Measurements from ENCODE around the gene GATAD2A. TPM values are rescaled to one million over a fixed set of nuclear protein-coding genes. Genes with fewer than 3 reads are reported as not detected.
A peak's percentile ranks its signal among the peaks of the same experiment; 100 is the strongest.

GATAD2A gene
- total and polyA plus RNA-seq, 9 of the 15 experiments (the other 6 are each of a cell fraction or from before 2014, with no cell fraction given) = 2.4 to 226 (median 44.2) TPM

DNA sequence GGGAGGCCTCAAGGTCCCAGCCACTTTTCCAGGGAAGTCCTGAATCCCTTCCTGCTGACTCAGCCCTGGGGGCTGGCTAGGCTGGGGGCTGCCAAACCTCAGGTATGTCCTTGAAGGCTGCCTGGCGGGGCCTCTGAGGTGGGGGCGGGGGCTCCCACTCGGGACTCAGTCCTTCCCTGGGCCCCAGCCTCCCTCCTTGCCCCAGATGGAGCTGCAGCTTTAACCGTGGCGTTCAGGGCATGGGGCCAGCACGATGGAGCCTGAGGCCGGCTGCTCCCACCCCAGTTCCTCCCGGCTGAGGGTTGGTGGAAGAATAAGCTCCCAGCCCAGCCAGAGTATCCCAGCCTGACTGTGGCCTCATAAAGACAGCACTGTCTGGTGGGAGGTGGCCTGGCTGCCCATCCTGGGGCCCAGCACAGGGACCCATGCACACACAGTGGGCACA, 145.0 kb downstream of the GATAD2A start (continued):
- TF ChIP-seq, protein P1, sequence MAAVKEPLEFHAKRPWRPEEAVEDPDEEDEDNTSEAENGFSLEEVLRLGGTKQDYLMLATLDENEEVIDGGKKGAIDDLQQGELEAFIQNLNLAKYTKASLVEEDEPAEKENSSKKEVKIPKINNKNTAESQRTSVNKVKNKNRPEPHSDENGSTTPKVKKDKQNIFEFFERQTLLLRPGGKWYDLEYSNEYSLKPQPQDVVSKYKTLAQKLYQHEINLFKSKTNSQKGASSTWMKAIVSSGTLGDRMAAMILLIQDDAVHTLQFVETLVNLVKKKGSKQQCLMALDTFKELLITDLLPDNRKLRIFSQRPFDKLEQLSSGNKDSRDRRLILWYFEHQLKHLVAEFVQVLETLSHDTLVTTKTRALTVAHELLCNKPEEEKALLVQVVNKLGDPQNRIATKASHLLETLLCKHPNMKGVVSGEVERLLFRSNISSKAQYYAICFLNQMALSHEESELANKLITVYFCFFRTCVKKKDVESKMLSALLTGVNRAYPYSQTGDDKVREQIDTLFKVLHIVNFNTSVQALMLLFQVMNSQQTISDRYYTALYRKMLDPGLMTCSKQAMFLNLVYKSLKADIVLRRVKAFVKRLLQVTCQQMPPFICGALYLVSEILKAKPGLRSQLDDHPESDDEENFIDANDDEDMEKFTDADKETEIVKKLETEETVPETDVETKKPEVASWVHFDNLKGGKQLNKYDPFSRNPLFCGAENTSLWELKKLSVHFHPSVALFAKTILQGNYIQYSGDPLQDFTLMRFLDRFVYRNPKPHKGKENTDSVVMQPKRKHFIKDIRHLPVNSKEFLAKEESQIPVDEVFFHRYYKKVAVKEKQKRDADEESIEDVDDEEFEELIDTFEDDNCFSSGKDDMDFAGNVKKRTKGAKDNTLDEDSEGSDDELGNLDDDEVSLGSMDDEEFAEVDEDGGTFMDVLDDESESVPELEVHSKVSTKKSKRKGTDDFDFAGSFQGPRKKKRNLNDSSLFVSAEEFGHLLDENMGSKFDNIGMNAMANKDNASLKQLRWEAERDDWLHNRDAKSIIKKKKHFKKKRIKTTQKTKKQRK (IDR thresholded peaks at IDR 0.05; ENCODE audit: borderline replicate concordance, low read depth, low read length) = no peak
- TF ChIP-seq, protein P2, sequence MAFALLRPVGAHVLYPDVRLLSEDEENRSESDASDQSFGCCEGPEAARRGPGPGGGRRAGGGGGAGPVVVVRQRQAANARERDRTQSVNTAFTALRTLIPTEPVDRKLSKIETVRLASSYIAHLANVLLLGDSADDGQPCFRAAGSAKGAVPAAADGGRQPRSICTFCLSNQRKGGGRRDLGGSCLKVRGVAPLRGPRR (CRISPR knock-in tag; IDR thresholded peaks at IDR 0.05) = no peak

DNA sequence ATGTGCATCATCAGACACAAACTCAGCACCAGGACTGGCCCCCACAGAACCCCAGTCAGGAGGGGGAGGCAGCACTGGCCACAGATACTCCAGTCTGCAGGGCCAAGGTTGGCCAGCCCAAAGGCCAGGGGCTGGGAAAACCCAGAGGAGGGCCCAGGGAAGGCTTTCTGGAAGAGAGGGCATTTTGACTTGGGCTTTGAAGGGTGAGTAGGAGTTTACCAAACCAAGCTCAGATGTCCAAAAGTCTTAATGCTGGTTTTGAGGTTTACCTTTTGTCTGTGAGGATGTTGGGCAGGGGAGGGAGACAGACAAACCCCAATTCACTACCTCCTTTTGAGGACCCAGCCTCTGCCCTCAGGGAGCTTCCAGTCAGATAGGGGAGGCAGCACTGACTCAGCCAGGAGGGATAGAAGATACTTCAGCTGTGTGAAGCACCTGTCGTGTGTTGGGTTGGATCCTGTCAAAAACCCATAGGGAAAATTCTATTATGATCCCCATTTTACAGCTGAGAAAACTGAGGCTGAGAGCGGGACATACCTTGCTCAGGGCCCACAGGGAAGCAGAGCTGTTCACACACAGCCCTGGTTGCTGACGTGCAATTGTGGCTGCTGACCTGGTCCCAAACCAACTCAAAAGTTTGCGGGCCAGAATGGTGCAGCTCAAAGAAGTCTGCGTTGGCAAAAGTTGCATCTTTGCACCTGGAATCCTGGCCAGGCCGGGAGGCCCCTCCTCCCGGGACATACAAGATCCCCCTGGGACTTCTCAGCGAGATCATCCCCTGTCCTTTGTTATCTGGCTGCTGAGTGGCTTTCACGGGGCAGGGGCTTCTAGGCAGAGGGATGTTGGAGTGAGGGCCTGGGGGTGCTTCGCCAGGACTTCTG, 145.7 kb downstream of the GATAD2A start:
- no peaks in the 10 kb centered on the region for H3K9me1 ChIP-seq (ENCODE audit: control insufficient read depth, insufficient read depth, low read length)
- no peak overlapping the region for H3K4me2 ChIP-seq (ENCODE audit: insufficient read depth, low read length)
- H3K4me1 ChIP-seq (replicated peaks in 1 of 2; ENCODE audit: control insufficient read depth in 2 of 2, insufficient read depth in 2 of 2, low read length in 2 of 2) = peaks cover 0 to 37% of the 10 kb centered on the region in 2 experiments; a peak in 2 of 5 replicates
- no peak overlapping the region for H3K27ac ChIP-seq (ENCODE audit: extremely low read depth, low read depth, low read length)
- DNase-seq (ENCODE audit: extremely low read depth in 1 of 4, low spot score in 3 of 4) (no peak), ATAC-seq (no peak), FAIRE-seq (no peak)
- H3K36me3 ChIP-seq (ENCODE audit: control insufficient read depth, insufficient read depth, low read length) = no peaks in the 10 kb centered on the region
- H3K27me3 ChIP-seq (ENCODE audit: control insufficient read depth in 2 of 2, insufficient read depth in 2 of 2, low read length in 2 of 2) = peaks cover 3 to 41% of the 10 kb centered on the region in 2 experiments
- no peak overlapping the region for H3K4me3 ChIP-seq
- intact Hi-C loops (cut with micrococcal nuclease) (loop anchor here (5.0 kb wide), 1 partner anchor 91 kb away; the partner anchor contains the start of gene GMIP), in situ Hi-C loops (cut with MboI) (loop anchor here (10.0 kb wide), 1 partner anchor 404 kb away; no protein-coding TSS in a partner anchor)
- H3K9me3 ChIP-seq (replicated peaks; ENCODE audit: control insufficient read depth, insufficient read depth, low read depth, low read length) = no peaks in the 10 kb centered on the region
- 20% methylated on average over 8 of the region's 10 CpGs for WGBS (ENCODE audit: insufficient coverage, low coverage, missing lambda C conversion rate)
- ChIA-PET CTCF (ENCODE audit: low intra/inter-chr PET ratio) (no interaction called here), POLR2A (interaction anchor here (0.7 to 1.9 kb wide), 4 partner anchors 20 to 68 kb away, joined by 3 to 7 read pairs (median 4); partner anchors contain the start of gene NDUFA13)
- peak overlapping the region in 1 of 2 experiments; percentile 71; a peak in 1 of 4 replicates for H3K9ac ChIP-seq (ENCODE audit: insufficient read depth in 1 of 2, low read depth in 2 of 2, low read length in 2 of 2)
- H2AFZ ChIP-seq (ENCODE audit: low read depth, low read length) = no peak overlapping the region
- 0 out of 2 replicates have a peak, but pooled peaks cover 5% of the 10 kb centered on the region for H4K20me1 ChIP-seq (replicated peaks; ENCODE audit: control insufficient read depth, insufficient read depth, low read length)
- no peaks in the 10 kb centered on the region for H3K79me2 ChIP-seq (ENCODE audit: control insufficient read depth, insufficient read depth, low read length)
- BruUV-seq (replicated peaks) = no TSS peak
- TF ChIP-seq, protein P3, sequence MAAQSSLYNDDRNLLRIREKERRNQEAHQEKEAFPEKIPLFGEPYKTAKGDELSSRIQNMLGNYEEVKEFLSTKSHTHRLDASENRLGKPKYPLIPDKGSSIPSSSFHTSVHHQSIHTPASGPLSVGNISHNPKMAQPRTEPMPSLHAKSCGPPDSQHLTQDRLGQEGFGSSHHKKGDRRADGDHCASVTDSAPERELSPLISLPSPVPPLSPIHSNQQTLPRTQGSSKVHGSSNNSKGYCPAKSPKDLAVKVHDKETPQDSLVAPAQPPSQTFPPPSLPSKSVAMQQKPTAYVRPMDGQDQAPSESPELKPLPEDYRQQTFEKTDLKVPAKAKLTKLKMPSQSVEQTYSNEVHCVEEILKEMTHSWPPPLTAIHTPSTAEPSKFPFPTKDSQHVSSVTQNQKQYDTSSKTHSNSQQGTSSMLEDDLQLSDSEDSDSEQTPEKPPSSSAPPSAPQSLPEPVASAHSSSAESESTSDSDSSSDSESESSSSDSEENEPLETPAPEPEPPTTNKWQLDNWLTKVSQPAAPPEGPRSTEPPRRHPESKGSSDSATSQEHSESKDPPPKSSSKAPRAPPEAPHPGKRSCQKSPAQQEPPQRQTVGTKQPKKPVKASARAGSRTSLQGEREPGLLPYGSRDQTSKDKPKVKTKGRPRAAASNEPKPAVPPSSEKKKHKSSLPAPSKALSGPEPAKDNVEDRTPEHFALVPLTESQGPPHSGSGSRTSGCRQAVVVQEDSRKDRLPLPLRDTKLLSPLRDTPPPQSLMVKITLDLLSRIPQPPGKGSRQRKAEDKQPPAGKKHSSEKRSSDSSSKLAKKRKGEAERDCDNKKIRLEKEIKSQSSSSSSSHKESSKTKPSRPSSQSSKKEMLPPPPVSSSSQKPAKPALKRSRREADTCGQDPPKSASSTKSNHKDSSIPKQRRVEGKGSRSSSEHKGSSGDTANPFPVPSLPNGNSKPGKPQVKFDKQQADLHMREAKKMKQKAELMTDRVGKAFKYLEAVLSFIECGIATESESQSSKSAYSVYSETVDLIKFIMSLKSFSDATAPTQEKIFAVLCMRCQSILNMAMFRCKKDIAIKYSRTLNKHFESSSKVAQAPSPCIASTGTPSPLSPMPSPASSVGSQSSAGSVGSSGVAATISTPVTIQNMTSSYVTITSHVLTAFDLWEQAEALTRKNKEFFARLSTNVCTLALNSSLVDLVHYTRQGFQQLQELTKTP (IDR thresholded peaks at IDR 0.05; ENCODE audit: low read depth in 1 of 2, partially characterized antibody in 2 of 2) = no peak
- peak; percentile 51; the same call in 1 of the 2 replicates for TF ChIP-seq ZNF316 (IDR thresholded peaks at IDR 0.05)
- 0 out of 2 replicates have a peak, but pooled peaks have one; percentile 38 for TF ChIP-seq HDAC2 (IDR thresholded peaks at IDR 0.05)
- peak; percentile 77 for TF ChIP-seq BCOR (IDR thresholded peaks at IDR 0.05)
- no peak for TF ChIP-seq KDM5B (IDR thresholded peaks at IDR 0.05; ENCODE audit: insufficient replicate concordance, low read depth, low read length)
- TF ChIP-seq ADNP (tag; IDR thresholded peaks at IDR 0.05) = peak; percentile 61; the same call in 1 of the 2 replicates
- TF ChIP-seq KDM1A (IDR thresholded peaks at IDR 0.05) = peak; percentile 38 to 55; a peak in 1 of 4 replicates
